HG03565 (cell line): ENCODE results near the gene CNKSR3.

Experiments used
- ATAC-seq: cut with Tn5 transposase; IDR thresholded peaks from one replicate; pipeline ENCODE4 v1.9.1; 2021; ENCODE audit warnings: mild to moderate bottlenecking, moderate library complexity; ENCODE audit not compliant: unreplicated experiment

Gene CNKSR3

GRCh38 chr6:154390034-154390433, 120.5 kb downstream of the CNKSR3 start:
- no peak for ATAC-seq

- ATAC-seq = no peak
Observed at GRCh38 chr6:154388803-154389202, 121.7 kb downstream of the CNKSR3 start.

DNA sequence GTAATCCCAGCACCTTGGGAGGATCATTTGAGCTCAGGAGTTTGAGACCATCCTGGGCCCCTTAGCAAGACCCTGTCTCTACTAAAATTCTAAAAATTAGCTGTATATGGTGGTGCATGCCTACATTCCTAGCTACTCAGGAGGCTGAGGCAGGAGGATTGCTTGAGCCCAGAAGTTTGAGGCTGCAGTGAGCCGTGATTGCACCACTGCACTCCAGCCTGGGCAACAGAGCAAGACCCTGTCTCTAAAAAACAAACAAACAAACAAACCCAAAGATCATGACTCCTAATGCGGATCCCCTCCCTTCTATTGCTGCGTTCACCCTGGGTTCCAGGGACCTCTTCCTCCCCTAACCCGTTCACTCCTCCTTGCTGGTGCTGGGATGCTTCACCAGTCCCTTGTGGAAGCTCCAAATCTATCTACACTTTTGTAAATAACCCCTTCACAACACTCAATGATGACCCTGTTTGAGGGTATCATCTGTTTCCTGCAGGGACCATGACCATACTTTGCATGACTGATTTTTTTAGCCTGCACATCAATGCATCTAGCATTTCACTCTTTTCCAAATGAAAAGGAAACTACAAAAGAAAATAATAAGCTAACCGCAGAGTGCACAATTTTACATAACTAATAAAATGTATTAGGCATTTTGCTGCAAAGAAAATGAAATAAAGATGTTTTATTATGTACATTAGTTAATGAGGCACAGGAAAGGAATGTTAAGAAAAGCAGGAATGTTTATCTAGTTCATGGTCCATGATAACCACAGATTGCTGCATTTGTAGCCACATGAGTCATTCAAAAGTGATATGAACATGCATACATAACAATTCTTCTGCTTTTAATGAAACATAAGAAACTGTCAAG, 123.4 kb downstream of the CNKSR3 start:
- no peak for ATAC-seq

DNA sequence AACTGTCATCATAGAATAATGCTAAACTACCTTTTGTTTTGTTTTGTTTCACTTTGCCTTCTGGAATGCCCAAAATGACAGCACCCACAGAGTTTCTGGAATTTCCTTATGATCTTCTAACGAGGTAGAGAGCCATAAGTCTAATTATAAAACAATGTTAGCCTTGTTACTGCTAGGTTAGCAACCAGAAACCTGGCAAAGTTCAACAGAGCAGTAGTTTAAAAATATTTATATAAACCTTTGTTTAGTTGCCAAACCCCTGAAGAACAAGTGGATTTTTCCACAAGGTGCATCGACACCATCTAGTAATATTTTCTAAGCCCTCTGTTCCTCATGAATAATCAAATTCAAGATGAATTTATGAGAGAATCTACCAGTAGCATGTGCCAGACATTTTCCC, 126.3 kb downstream of the CNKSR3 start:
- no peak for ATAC-seq

GRCh38 chr6:154383273-154383672, 127.2 kb downstream of the CNKSR3 start:
- ATAC-seq = no peak

DNA sequence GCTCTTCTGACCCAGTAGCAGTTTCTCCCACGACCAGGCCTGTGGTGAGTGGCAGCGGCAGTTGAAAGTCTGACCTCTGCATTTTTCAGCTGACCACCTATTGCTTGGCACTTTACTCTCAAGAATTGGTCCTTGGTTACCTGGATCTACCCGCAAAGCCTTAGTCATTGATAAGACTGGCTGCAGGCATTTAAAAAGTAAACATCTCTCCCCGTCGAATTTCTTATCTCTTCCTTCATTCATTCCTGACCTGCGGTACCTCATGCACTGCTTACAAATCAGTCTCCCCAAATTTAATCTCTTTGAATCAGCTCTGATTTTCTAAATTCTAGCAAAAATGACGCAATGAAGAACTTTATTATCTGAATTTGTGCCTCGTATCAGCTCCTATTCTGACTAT, 127.7 kb downstream of the CNKSR3 start:
- ATAC-seq = no peak

DNA sequence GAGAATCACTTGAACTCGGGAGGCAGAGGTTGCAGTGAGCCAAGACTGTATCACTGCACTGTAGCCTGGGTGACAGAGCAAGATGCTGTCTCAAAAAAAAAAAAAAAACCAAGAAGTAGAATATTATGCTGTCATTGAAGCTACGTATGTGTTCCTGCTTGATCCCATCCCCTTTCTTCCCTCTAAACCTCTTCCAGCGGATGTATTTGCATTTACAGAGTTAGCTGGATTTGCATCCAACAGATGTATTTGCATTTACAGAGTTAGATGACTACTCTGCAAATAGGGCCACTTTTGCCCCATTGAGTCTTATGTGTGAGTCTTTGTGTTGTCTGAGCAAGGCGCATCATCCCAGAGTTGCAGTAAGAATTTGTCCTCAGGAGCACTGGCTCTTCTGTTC, 128.9 kb downstream of the CNKSR3 start:
- no peak for ATAC-seq

DNA sequence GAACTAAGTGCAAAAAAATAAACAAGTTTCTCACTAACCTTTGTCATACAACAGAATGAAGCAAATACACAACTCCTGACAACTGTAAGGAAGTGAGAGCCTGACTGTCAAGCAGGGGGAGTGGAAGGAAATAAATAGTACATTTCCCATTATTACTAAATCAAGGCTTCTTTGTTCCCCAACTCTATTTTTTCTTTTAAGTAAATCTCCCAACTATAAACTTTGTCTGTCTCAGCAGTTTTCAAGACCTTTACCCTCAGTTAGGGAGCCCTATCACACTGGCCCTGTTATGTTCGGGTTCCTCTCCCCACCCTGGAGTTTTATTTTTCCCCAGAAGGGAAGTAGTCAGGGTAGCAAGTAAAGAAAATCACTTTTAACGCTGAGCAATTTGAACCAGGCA, 129.7 kb downstream of the CNKSR3 start:
- ATAC-seq = no peak

- ATAC-seq = no peak
Observed at GRCh38 chr6:154379585-154379984, 130.9 kb downstream of the CNKSR3 start.

GRCh38 chr6:154378518-154378917, 132.0 kb downstream of the CNKSR3 start:
- no peak for ATAC-seq

DNA sequence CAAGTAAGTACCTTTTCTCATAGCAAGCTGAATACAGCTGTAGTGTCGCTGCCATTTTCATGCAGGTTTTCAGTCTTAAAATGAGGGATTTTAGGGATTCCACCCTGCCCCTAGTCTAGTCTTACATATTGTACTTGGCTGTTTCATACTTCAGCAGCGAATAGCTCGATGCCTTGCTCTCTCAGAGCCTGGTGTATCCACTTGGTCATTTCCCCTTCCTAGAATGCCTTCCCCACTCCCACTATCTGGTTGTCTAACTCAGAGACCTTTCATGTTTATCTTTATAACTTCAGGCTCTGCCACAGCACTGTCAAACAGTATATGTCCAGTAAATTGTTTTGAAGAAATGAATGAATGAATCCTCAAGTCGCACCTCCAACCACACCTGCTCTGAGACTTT, 132.8 kb downstream of the CNKSR3 start:
- ATAC-seq = no peak

DNA sequence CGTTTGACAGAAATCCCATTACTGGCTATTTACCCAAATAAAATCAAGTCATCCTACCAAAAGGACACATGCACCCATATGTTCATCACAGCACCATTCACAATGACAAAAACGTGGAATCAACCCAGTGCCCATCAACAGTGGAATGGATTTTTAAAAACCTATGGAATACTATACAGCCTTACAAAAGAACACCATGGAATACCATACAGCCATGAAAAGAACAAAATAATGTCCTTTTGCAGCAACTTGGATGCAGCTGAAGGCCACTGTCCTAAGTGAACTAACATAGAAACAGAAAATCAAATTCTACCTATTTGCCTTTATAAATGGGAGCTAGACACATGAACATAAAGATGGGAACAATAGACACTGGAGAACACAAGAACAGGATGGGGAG, 136.5 kb downstream of the CNKSR3 start:
- ATAC-seq = no peak

DNA sequence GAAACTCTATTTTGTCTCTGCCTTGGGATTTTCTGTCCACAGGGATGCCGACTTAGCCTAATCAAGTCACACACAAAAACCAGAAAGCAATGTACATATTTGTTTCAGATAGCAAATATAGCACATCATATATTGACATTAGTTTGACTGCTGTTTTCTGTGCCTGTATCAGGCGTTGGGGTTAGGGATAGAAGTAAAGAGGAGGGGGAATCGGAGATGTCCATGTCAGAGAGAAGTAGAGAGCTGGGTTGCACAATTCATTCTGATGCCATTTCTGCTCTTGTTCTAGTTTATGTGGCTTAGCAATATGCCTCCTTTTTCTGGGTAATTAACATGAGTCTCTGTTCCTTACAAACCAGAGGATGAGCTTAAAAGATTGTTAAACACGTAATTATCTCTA, 139.2 kb downstream of the CNKSR3 start:
- ATAC-seq = no peak

- peak; percentile 64 for ATAC-seq
Observed at GRCh38 chr6:154370545-154370944, 139.9 kb downstream of the CNKSR3 start.

DNA sequence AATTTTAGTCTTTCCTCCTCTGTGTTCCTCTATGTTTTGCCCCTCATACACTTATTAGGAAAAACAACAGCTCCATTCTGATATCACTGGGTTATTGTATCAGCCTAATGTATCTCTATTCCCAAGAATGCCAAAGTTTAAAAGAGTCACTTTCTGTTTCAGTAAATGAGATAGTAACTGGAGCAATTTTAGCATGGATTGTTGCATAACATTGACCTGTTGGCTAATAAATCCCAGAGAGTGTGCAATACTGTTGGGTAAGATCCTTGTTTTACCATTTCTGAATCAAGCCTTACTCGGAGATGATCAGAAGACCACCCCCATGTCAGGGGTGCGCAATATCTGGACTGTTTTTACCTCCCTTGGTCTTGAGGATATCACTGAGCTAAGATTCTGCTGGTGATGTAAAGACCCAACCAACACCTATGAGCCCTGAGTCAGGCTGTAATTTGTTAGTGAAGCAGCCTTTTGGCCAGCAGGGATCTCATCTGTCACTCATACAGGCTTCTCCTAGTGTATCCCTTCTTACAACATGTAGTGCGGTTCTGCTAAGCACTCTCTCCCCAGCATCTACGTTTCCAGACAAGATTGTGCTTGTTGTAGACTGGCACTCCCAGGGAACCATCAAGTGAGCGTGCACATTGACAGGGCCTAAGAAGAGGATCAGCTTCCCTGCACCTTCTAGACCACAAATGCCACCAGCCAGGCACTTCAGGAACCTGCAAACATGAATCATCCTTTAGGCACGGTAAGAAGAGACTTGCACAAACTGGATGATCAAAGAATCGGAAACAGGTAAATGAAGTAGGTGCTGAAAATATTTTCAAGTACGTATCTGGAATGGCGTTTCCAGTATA, 142.4 kb downstream of the CNKSR3 start:
- ATAC-seq = no peak

DNA sequence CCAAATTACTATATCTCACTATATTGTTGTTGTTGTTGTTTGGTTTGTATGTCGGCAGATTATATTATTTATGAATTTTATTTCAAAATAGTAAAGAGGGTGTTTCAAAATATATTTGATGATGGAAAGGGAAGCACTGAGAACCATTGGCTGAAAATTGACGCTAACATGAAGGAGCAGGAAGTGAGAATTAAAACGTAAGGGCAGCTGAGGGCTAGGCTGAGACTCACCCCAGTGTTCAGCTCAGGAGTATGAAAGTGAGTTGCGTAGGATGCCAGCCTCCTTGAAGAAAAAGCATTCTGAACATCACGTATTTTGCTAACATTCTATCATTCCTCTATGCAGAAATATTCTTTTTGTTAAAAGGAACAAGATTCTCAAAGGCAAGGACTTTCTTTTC, 143.1 kb downstream of the CNKSR3 start:
- no peak for ATAC-seq

DNA sequence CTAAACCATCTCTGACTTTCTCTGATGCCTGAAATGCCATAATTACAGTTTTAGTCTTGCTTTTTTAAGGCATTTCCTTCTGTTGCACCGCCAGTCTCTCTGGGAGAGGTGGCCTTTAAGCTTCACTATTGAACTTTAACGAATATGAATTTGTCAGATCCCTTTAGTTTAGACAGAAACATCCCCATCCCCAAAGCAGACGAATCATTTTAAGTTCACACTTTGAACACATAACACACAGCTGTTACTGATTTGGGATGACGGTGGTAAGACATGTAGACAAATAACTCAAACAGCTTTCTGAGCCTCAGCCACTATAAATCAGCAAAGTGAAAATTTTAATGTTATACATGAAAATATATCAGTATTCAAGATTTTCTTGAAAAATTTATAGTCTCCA, 146.7 kb downstream of the CNKSR3 start:
- ATAC-seq = no peak

GRCh38 chr6:154361476-154361875, 149.0 kb downstream of the CNKSR3 start:
- no peak for ATAC-seq

- ATAC-seq = no peak
Observed at GRCh38 chr6:154360476-154360875, 150.0 kb downstream of the CNKSR3 start.

GRCh38 chr6:154359679-154360078, 150.8 kb downstream of the CNKSR3 start:
- ATAC-seq = no peak

- no peak for ATAC-seq
Observed at GRCh38 chr6:154359161-154359574, 151.3 kb downstream of the CNKSR3 start.

GRCh38 chr6:154358019-154358545, 152.4 kb downstream of the CNKSR3 start:
- no peak for ATAC-seq
